ENCODE results near the gene CAMKMT.
"Not testable (repeated sequence)": the region's sequence is repeated elsewhere in the genome, so short reads cannot be mapped to it uniquely, and the experiment has no call there.

Gene CAMKMT

GRCh38 chr2:44572196-44572900 is 210.6 kb downstream of the CAMKMT start:
- H3K27ac ChIP-seq = no peak overlapping the region

DNA sequence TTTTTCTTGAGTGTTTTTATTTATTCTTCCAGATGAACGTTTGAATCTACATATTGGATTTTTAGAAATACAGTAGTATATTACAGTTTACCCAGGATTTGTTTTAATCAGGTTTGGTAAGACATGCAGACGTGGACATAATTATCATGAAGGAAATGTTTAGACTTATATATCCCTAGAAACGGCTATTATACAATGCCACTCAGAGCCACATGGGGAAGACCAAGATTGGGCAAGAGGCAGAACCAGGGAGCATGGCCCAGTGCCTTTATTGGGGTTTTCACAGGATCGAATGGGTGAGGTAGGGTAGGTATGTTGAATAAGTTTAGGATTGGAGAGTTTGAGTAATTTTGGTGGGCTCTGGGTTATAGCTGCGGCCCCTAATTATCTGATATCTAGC is 212.2 kb downstream of the CAMKMT start:
- Histone ChIP-seq H3K4me3 (no peak overlapping the region), H3K27ac (no peak overlapping the region)

More at GRCh38 chr2:44572196-44572900, 210.6 kb downstream of the CAMKMT start:
- H3K4me3 ChIP-seq = no peak overlapping the region

- Histone ChIP-seq H3K4me3 (no peak overlapping the region), H3K27ac (peak overlapping the region in 5 of 21 experiments; percentile 0 to 56 (median 26))
Observed at GRCh38 chr2:44578471-44579093, 216.8 kb downstream of the CAMKMT start.

DNA sequence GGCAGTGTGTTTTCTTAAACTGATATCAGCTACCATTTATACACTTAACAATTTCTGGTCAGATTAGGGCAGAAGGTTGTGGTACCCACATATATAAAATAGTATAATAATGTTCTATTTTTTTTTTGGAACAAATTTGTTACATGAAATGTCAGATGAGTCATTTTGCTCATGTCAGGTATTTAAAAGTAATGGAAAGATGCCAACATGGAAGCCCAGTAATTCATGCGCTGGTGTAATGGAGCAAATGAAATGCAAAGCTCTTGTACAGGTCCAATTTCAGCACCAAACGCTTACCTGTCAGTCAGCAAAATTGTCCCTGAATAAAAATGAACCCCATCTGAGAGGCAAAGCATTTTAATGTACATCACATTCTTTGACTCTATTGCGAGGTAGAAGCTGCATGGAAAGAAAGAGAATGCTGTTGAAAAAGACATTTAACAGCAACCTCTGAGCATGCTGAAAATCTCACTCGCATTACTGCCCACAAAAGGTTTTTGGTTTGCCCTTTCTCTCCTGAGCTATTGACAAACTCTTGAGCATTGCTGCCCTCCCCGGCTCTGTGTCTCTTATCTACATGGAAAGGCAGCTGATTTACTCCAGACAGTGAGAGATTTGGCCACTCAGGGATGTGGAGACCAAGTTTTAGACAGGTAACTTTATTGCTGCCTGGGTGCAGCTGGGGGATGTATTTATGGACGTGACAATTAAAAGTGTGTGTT is 217.5 kb downstream of the CAMKMT start:
- no peak overlapping the region for H3K4me3 ChIP-seq
- peak overlapping the region in 5 of 21 experiments; percentile 0 to 56 (median 36) for H3K27ac ChIP-seq

GRCh38 chr2:44579837-44580230 is 218.1 kb downstream of the CAMKMT start:
- no peak overlapping the region for H3K4me3 ChIP-seq
- peak overlapping the region in 1 of 21 experiments; percentile 36 for H3K27ac ChIP-seq

- no peak overlapping the region for H3K4me3 ChIP-seq
- no peak overlapping the region for H3K27ac ChIP-seq
Observed at GRCh38 chr2:44580875-44581515, 219.2 kb downstream of the CAMKMT start.

DNA sequence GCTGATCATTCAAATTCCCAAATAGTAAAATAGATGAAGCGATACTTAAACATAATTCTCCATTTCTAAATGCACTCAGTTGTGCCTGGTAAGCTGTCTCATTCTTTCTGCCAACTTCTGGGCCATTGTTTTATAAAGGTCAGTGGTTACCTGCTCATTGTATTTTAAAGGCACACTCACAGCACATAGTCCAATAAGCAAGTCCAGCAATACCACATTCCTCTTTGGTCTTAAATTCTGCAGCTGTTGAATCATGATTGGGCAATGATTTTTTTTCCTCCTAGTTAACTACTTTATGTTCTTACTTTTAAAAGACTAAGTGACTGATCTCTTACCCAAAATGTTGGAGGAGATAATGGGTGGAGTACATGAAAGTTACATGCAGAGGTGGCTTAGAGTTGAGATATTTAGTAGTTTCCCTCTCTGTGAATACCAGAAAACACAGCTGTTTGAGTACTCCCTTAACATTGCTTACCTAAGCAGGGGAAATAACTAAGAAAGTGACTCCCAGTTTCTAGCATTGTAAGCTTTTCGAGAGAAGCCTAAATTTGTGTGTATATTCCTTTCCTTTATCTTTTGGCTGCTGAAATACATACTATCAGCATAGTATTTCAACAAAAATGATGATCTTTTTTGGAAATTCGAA is 220.7 kb downstream of the CAMKMT start:
- no peak overlapping the region for H3K4me3 ChIP-seq
- no peak overlapping the region for H3K27ac ChIP-seq

- not testable (repeated sequence) for H3K27ac ChIP-seq, H3K4me3 ChIP-seq
Observed at GRCh38 chr2:44595615-44596014, 233.9 kb downstream of the CAMKMT start.

DNA sequence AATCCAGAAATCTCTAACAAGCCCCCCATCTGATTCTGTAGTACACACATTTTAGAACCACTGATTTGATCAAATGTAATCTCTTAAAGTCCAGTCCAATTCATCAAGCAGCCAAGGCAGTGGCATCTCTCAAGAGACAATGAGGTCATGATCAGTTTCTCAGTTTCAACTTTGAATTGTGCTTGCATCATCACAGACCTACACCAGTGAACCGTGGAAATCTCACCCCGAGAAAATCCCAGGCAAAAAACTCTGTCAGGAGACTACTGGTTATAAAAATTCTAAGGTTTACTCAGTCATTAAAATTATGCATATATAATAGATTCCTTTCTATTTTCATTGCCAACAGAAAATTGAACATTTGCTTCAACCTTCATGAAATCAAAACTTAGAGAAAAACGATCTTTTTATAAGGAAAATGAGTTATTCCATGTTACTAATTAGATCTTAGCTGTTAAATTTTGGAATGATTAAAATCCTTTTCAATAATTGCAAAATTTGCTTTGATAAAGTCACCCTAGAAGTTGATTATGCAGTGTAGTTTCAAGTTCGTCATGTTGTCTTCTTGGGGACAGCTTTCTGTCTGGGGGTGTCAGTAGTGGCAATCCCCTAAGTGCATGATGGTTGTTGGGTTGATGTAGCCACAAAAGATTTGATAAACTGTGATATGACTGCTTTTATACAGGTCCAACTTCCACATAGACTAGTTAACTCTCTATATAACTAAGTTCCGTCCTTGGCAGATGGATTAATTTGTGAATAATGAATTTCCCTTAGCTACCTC is 235.0 kb downstream of the CAMKMT start:
- Histone ChIP-seq H3K4me3 (no peak overlapping the region), H3K27ac (no peak overlapping the region)

- no peak overlapping the region for H3K27ac ChIP-seq
- H3K4me3 ChIP-seq = no peak overlapping the region
Observed at GRCh38 chr2:44598330-44599119, 236.8 kb downstream of the CAMKMT start.

GRCh38 chr2:44599130-44599529 is 237.4 kb downstream of the CAMKMT start:
- Histone ChIP-seq H3K27ac (no peak overlapping the region), H3K4me3 (no peak overlapping the region)

GRCh38 chr2:44602446-44602845 is 240.7 kb downstream of the CAMKMT start:
- H3K27ac ChIP-seq = no peak overlapping the region
- no peak overlapping the region for H3K4me3 ChIP-seq

DNA sequence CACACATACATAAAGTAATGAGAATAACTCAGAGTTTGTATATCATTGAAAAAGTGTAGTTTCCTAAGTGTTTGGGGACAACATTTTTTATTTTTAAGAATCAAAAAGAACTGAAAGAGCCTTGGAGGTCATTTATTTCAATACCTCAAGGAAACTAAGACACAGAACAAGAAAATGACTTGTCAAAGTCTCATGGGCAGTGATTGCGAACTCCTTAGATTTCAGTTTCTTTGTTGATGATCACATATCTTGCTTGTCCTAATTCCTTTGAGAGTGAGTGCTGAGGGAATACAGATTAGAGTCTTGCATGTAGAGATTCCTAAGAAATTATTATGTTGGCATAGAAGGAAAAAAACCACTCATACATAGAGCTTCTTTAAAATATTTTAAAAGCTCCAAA is 243.8 kb downstream of the CAMKMT start:
- H3K27ac ChIP-seq = no peak overlapping the region
- H3K4me3 ChIP-seq = no peak overlapping the region

GRCh38 chr2:44612276-44612675 is 250.5 kb downstream of the CAMKMT start:
- H3K4me3 ChIP-seq = no peak overlapping the region
- no peak overlapping the region for H3K27ac ChIP-seq

- Histone ChIP-seq H3K27ac (no peak overlapping the region), H3K4me3 (no peak overlapping the region)
Observed at GRCh38 chr2:44614940-44615339, 253.2 kb downstream of the CAMKMT start.

DNA sequence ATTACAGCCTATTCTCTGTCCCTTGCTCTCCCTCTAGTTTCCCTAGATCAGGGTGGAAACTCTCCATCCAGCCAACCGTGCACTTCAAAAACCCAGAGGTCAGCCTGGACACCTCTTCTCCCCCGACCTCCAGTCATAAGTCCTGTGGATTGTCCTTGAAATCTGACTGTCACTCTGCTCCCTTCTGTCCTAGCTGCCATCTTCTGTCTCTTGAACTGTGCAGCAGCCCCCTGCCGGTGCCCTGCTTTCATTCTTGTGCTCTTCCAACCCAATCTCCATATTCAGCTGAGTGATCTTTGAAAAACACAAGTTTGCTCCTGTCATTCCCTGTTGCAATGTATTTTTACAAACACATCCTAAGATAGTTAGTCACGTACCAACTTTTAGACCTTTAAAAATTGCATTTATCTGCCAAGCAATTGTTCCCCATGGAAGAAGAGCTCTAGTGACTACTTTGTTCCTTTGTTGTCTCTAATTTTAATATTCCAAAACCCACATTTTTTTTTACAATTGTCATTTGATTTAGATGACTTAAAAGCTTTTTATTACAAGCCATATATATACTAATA is 254.3 kb downstream of the CAMKMT start:
- H3K4me3 ChIP-seq = no peak overlapping the region
- no peak overlapping the region for H3K27ac ChIP-seq

DNA sequence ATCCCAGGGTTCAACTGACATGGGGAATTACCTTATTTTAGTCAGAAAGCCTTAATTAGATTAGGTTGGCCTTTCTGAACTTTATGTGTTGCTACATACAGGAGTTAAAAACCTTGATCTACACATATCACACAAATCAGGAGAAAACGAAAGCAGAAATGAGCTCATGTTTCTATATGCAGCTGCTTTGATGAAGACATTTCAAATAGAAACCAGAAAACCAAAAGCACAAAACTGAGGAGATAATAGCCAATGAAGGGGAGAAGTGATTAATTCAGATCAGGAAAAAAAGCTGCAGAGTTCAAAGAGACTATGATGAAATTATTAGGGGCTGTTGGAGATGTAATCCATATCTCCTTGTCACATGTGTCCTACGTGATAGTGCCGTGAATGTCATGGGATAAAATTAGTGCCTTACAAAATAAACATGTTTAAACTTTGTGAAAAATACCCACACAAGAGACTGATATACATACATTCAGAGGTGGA is 255.0 kb downstream of the CAMKMT start:
- Histone ChIP-seq H3K27ac (no peak overlapping the region), H3K4me3 (no peak overlapping the region)
